GM18861 (cell line): ENCODE results near the gene UPK3B.
"Not testable (repeated sequence)": the region's sequence is repeated elsewhere in the genome, so short reads cannot be mapped to it uniquely, and the experiment has no call there.

Experiments used
- ATAC-seq: cut with Tn5 transposase; IDR thresholded peaks from one replicate; pipeline ENCODE4 v1.9.1; 2021; ENCODE audit not compliant: unreplicated experiment

The UPK3B gene

DNA sequence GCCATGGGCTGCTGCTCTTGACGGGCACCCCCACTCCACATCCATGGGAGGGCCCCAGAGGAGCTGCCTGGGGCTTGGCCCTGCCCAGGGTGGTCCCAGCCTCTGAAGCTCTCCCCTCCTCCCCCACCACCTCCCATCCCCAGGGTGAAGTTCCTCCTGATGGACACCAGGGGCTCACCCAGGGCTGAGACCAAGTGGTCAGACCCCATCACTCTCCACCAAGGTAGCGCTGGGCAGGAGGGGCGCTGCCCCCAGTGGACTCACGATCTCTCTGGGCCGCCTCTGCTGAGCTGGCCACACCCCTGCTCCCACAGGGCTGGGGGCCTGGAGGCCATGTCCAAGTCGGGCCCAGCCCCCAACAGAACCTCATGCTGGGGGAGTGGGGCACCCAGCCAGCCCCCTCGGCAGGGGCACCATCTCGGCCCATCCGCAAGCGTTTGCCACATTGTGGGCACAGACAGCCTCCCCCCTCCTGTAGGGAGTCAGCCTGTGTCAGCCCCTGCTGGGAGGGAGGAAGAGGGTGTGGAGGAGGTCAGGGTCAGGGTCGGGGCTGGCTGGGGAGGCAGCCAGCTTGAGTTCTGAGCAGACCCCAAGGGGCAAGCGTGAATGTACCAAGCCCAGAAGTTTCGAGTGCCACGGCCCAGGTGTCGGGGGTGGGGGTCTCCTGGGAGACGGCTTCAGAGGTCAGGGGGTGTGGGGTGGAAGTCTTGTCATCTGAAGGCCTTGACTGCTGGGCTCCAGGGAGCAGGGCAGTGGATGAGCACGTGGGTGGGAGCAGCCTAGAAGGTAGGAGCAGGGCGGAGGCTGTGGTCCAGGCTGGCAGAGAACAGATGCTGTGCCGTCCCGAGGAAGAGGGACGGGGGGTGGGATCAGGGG, 2.8 kb downstream of the UPK3B start:
- ATAC-seq = no peak

DNA sequence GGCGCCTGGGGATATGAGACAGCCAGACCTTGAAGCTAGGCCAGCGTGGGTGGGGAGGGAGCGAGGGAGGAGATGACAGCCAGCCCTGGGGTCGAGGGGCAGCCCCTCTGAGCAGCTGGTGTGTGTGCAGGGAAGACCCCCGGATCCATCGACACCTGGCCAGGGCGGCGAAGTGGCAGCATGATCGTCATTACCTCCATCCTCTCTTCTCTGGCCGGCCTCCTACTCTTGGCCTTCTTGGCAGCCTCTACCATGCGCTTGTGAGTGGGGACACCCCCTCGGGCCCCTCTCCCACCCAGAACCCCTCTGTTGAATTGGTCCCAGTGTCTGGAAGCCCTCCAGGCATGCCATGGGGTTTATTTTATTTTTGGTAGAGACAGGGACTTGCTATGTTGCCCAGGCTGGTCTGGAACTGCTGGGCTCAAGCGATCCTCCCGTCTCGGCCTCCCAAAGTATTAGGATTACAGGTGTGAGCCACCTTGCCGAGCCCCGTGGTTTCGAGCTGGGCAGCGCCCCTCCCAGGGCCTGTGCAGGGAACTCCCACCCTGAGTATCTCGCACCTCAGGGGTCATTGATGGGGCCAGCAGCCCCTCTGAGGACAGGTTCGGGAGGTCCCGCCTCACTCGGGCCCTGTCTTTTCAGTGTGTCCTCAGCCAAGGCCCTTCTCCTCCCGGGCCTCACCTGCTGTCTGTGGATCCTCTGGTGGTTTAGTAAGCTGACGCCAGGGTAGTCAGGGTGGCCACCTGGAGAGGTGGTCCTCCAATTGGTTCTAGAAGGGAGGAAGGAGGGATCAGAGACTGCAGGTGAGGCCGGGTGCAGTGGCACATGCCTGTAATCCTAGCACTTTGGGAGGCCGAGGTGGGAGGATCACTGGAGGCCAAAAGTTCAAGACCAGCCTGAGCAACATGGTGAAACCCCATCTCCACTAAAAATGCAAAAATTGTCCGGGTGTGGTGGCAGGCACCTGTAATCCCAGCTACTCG, 3.8 kb downstream of the UPK3B start:
- no peak for ATAC-seq

DNA sequence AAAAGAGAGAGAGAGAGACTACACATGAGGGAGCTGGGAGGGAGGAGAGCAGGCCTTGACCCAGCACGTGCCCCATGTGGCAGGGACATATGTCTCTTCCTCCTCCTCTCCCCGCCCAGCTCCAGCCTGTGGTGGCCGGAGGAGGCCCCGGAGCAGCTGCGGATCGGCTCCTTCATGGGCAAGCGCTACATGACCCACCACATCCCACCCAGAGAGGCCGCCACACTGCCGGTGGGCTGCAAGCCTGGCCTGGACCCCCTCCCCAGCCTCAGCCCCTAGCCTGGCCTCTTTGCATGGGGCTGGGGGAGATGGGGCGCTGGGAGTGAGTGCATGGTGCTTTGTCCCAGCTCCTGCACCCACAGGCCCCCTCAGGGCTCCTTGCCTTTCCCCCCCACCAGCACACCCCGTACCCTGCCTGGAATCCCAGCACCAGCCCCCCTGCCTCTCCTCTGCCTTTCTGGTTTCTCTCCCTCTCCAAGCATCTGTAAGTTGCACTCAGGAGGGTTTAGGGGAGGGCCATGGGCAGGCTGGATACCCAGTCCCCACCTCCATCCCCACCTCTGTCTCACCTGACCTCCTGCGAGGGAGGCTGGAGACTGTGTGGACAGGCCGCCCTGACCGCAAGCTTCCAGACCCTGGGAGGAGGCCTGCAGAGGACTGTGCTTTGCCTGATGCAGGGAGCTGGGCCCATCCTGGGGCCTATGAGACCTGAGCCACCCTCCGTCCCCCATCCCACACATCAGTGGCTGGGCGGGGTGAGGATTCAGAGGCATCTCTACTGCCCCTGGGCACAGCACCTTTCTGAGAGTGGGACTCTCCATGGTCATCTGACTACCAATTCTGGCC, 4.8 kb downstream of the UPK3B start:
- no peak for ATAC-seq

DNA sequence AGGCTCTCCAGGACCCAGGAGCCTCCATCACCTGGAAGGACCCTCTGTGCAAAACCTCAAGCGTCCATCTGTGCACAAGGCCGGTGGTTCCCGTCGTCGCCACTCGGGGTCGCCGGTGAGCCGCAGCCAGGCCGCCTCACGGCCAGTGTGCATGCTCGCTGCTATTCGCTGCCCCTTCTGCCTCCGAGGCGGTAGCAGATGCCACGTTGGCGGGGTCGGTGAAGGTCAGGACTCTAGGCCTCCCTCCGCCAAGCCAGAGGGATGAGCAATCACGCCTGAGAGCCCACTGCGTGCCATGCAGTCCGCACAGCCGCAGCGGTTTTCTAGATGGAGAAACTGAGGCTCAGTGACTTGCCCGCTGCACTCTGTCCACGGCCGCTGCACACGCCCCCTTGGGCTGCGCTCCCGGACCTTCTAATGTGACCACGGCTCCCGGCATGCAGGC, 5.7 kb downstream of the UPK3B start:
- ATAC-seq = no peak

DNA sequence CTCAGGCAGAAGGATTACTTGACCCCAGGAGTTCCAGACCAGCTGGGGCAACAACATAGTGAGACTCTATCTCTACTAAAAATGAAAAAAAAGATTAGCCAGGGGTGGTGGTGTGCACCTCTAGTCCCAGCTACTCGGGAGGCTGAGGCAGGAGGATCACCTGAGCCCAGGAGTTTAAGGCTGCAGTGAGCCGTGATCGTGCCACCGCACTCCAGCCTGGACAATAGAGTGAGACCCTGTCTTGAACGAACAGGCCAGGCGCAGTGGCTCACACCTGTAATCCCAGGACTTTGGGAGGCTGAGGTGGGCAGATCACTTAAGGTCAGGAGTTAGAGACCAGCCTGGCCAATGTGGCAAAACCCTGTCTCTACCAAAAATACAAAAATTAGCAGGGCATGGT, 6.6 kb downstream of the UPK3B start:
- ATAC-seq = not testable (repeated sequence)

DNA sequence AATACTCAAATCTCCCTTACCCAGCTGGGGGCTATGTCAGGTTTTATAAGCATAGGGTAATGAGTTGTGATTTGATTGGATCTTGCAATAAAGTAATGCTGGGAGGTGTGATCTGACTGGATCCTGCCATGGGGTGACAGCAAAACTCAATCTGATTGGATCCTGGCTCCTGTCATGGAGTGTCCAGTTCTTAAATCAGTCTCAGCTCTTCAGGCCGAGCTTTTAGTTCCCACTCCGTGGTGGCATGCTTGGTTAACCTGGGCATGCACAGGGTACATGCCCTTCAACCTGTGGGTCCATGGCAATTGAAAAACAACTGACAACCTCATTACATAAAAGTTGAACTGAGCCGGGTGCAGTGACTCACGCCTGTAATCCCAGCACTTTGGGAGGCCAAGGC, 15.8 kb downstream of the UPK3B start:
- ATAC-seq = not testable (repeated sequence)

DNA sequence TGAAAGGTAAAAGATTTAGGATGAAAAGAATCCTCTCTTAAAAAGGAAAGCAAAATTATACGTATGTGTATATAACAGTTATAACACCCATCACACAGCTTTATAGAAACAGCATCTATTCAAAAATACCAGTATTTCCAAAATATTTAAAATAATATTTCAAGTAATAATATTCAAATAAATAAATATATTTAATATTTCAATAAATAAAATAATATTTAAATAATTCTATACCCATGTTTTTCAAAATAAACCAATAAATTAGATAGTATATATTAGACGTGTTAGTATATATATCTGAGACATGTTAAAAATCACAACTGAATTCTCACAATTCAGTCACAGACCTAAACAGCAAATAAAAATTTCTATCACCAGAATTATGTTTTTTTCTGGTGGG, 21.3 kb downstream of the UPK3B start:
- ATAC-seq = not testable (repeated sequence)

DNA sequence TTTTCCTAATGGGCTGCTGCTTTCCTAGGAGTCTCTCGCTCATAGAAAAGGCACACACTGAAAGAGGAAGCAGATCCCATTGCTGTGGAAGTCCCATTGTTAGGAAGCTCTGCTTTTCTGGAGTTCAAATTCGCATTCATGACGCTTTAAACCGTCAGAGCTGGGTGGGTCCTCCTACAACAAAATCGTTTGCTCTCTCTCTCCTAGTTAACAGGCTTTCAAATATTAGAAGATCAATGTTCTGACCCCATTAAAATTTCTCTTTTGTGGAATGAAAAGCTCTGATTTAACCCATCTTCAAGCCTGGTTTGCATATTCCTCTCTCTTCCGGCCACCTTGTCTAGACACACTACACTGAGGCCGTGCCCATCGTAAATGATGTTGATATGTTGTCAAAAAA, 32.8 kb downstream of the UPK3B start, which contains the start of gene SPDYE16:
TSS of gene SPDYE16 (minus strand) at position 101 of the 400 bp plus-strand sequence. CDS start 1,838 bp downstream, outside the sequence.
- ATAC-seq = not testable (repeated sequence)

DNA sequence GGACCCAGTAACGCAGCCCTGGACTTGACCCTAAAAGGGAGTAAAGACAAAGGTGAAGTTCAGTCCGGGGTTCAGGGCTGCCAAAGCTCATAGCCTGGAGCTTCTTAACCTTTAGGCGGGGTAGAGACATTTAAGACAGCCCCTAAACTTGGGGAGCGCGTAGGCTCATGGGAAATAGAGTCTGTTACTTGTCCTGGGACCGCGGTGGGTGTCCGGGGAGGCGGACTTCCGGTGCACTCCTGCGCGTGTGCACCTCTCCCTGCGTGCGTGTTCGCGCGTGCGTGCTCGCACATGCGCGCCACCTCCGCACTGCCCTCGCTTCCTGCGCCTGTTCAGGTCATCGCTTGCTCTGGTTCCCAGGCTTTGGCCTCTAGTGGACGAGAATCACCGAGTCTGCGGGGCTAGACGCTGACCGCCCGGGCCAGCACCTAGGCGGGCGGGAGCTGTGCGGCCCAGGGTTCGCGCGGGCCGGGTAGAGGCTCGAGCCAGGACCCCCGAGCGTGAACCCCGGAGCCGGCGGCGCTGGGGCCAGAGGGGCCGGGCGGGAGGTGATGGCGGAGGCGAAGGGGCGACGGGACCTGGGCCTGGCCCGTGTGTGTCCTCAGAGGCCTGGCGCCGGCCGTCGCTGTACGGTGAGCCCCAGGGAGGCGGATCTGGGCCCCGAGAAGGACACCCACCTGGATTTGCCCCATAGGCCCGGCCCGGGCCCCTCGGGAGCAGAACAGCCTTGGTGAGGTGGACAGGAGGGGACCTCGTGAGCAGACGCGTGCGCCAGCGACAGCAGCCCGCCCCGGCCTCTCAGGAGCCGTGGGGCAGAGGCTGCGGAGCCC, 38.9 kb downstream of the UPK3B start:
- peak; percentile 98 for ATAC-seq

DNA sequence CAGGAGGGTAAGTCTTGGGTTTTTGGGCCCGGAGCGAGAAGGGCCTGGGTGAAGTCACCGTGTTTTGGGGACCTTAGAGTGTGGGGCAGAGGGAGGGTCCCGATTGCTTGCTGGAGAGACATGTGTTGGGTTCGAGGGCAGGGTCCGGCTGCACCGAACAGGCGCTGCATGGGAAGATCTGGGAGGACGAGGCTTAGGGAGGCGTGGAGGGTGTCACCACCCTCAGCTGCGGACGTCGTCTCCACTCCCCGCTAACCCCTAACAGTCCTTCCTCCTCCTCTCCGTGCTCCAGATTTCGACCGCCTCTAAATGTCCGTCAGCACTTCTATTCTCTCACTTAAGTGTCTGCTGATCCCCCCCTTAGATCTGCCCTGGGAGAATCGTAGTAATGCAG, 39.5 kb downstream of the UPK3B start:
- ATAC-seq = not testable (repeated sequence)

DNA sequence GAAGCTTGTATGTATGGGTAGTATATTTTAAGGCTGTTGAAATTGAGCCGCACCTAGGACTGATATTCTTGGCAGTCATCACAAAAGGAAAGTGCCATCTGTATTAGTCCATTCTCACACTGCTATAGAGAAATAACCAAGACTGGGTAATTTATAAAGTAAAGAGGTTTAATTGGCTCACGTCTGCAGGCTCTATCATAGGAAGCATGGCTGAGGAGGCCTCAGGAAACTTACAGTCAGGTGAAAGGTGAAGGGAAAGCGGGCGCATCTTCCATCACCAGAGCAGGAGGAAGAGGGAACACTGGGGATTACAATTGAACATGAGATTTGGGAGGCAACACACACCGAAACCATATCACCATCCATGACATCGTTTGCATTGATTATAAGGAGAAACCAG, 41.6 kb downstream of the UPK3B start:
- not testable (repeated sequence) for ATAC-seq

DNA sequence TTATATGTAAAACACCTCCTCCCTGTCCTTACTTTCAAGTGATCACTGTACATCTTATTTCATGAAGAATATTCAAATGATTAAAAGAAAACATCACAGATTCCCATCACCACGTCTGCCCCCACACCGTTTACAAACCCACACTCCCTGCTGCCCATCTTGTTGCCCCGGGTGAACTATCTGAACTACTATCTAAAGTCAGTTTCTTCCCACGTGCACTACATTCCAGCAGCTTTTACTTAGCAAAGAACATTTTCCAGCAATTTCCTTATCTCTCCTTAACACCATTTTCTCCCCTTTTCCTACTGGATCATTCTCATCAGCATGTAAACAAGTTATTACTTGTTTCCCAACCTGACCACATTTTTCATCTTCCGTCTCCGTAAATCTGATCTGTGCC, 49.3 kb downstream of the UPK3B start:
- ATAC-seq = not testable (repeated sequence)

DNA sequence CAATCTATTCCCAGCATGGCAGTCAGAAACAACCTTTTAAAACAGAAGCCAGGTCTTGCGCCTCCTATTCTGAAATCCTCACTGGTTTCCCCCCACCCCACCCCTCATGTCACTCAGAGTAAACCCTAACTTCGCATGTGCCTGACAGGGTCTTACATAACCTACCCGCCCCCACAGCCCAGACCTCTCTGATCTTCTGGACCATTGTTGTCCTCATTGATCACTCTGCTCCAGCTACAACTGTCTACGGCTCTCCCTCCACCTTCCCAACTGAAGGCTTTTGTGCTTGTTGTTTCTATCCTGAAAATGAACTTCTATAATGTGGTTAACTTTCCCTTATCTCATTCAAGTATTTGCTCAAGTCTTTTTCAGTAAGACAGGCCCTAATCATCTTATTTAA, 49.8 kb downstream of the UPK3B start:
- ATAC-seq = not testable (repeated sequence)

DNA sequence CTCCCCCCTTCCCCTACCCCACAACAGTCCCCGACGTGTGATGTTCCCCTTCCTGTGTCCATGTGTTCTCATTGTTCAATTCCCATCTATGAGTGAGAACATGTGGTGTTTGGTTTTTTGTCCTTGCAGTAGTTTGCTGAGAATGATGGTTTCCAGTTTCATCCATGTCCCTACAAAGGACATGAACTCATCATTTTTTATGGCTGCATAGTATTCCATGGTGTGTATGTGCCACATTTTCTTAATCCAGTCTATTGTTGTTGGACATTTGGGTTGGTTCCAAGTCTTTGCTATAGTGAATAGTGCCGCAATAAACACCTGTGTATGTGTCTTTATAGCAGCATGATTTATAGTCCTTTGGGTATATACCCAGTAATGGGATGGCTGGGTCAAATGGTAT, 51.0 kb downstream of the UPK3B start:
- not testable (repeated sequence) for ATAC-seq

DNA sequence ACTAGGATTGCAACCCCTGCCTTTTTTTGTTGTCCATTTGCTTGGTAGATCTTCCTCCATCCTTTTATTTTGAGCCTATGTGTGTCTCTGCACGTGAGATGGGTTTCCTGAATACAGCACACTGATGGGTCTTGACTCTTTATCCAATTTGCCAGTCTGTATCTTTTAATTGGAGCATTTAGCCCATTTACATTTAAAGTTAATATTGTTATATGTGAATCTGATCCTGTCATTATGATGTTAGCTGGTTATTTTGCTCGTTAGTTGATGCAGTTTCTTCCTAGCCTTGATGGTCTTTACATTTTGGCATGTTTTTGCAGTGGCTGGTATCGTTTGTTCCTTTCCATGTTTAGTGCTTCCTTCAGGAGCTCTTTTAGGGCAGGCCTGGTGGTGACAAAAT, 54.6 kb downstream of the UPK3B start:
- ATAC-seq = not testable (repeated sequence)
